A549 (cell line): Measurements from ENCODE around the gene FOCAD. TPM values are rescaled to one million over a fixed set of nuclear protein-coding genes. Genes with fewer than 3 reads are reported as not detected.

Source experiments
- ATAC-seq, 2 experiments: fragments of 200-7000 bp in 1 of 2; fragments of >200 bp in 1 of 2; cut with Nextera tagmentation in 1 of 2; cut with Tn5 transposase in 1 of 2; 3 replicates each; pipeline versions ENCODE4 v1.8.0 to v1.9.1; 2018 to 2020; ENCODE audit warnings: mild to moderate bottlenecking in 1 of 2, moderate library complexity in 1 of 2
- CTCF ChIA-PET: fragments of 300-600 bp; sonication (Branson Sonifier 250); formaldehyde crosslinking; extraction: SDS; loops from one replicate; lab custom pipeline; 2021; ENCODE audit warnings: antibody characterized with exemption, inconsistent platforms; lab: Yijun Ruan, JAX
- POLR2A ChIA-PET: fragments of 350-600 bp; formaldehyde crosslinking; extraction: SDS; loops from one replicate; lab custom pipeline; 2021; ENCODE audit warnings: antibody characterized with exemption, inconsistent platforms; lab: Yijun Ruan, JAX
- DNase-seq, 2 experiments: peaks; one replicate each; pipeline versions ENCODE4 v3.0.0 to v3.0.0-alpha.2; 2011 to 2016; ENCODE audit warnings: low read depth in 1 of 2, low spot score in 1 of 2
- FAIRE-seq: peaks from 2 replicates; lab custom pipeline; 2011; peaks lifted over from hg19 to GRCh38; lab: Jason Lieb, UNC
- H3K27ac ChIP-seq, 2 experiments: fragments of >200 bp; sonication (Bioruptor Twin); formaldehyde crosslinking; 3 replicates each; pipeline ENCODE4 v1.5.1; 2016 to 2017
- H3K4me1 ChIP-seq: fragments of >200 bp; sonication (Bioruptor Twin); formaldehyde crosslinking; 3 replicates; pipeline ENCODE4 v1.6.1; 2016
- H3K4me2 ChIP-seq: fragments of >200 bp; sonication (Bioruptor Twin); formaldehyde crosslinking; 3 replicates; pipeline ENCODE4 v1.6.1; 2016
- H3K4me3 ChIP-seq: fragments of >200 bp; sonication (Bioruptor Twin); formaldehyde crosslinking; 3 replicates; pipeline ENCODE4 v1.5.1; 2016
- H3K9me3 ChIP-seq: fragments of >200 bp; sonication (Bioruptor Twin); formaldehyde crosslinking; 3 replicates; pipeline ENCODE4 v1.6.1; 2016
- CBX2 ChIP-seq: fragments of 200-600 bp; sonication (generic); IDR thresholded peaks from 2 replicates; pipeline ENCODE4 v1.6.1; 2016; ENCODE audit warnings: low read depth, mild to moderate bottlenecking, borderline replicate concordance
- CBX8 ChIP-seq: fragments of 200-600 bp; sonication (generic); IDR thresholded peaks from 2 replicates; pipeline ENCODE4 v1.6.1; 2016
- CHD4 ChIP-seq: fragments of 200-600 bp; sonication (generic); IDR thresholded peaks from 2 replicates; pipeline ENCODE4 v1.6.1; 2016; ENCODE audit warnings: antibody characterized with exemption, mild to moderate bottlenecking, borderline replicate concordance
- EHF ChIP-seq: fragments of 250-450 bp; sonication (Bioruptor Pico); IDR thresholded peaks from 2 replicates; pipeline ENCODE4 v1.5.0; 2020; ENCODE audit warnings: mild to moderate bottlenecking
- EHMT2 ChIP-seq: fragments of 200-600 bp; sonication (generic); IDR thresholded peaks from 2 replicates; pipeline ENCODE4 v1.6.1; 2016; ENCODE audit warnings: antibody characterized with exemption, low read depth, mild to moderate bottlenecking, moderate library complexity
- EP300 ChIP-seq, 2 experiments: fragments of >200 bp; sonication (Bioruptor Twin); formaldehyde crosslinking; IDR thresholded peaks; 2 replicates in 1 of 2; 3 replicates in 1 of 2; pipeline ENCODE4 v1.6.1; 2016 to 2017
- FOXS1 ChIP-seq: fragments of 250-450 bp; sonication (Bioruptor Pico); IDR thresholded peaks from 2 replicates; pipeline ENCODE4 v1.5.0; 2020; ENCODE audit warnings: mild to moderate bottlenecking, moderate library complexity
- GATA3 ChIP-seq: IDR thresholded peaks from 2 replicates; pipeline ENCODE4 v1.6.1; 2012; ENCODE audit warnings: borderline replicate concordance
- HOXA7 ChIP-seq: fragments of 250-450 bp; sonication (Bioruptor Pico); IDR thresholded peaks from 2 replicates; pipeline ENCODE4 v1.5.0; 2020; ENCODE audit warnings: mild to moderate bottlenecking, moderate library complexity
- JUNB ChIP-seq: fragments of >200 bp; sonication (Bioruptor Twin); formaldehyde crosslinking; IDR thresholded peaks from 2 replicates; pipeline ENCODE4 v1.6.1; 2016
- MAFK ChIP-seq: fragments of 450-650 bp; IDR thresholded peaks from 2 replicates; pipeline ENCODE4 v1.6.1; 2014; ENCODE audit not compliant: partially characterized antibody
- MYC ChIP-seq: IDR thresholded peaks from 2 replicates; pipeline ENCODE4 v1.6.1; 2012; ENCODE audit warnings: mild to moderate bottlenecking, inconsistent platforms, low read length, improper control_type of control experiment, borderline replicate concordance
- NFE2L2 ChIP-seq: fragments of 150-350 bp; conservative IDR thresholded peaks from 2 replicates; pipeline ENCODE4 v1.6.1; 2014; ENCODE audit warnings: low read length
- POLR2A ChIP-seq: IDR thresholded peaks from 2 replicates; pipeline ENCODE4 v1.6.1; 2012; ENCODE audit warnings: mild to moderate bottlenecking, low read length
- RARB ChIP-seq: fragments of 250-450 bp; sonication (Bioruptor Pico); IDR thresholded peaks from 2 replicates; pipeline ENCODE4 v1.8.0; 2021; ENCODE audit warnings: mild to moderate bottlenecking, moderate library complexity
- RFX5 ChIP-seq: fragments of 450-650 bp; IDR thresholded peaks from 2 replicates; pipeline ENCODE4 v1.7.1; 2014; ENCODE audit warnings: antibody characterized with exemption, mild to moderate bottlenecking, moderate library complexity
- TP53 ChIP-seq: fragments of 250-450 bp; sonication (Bioruptor Pico); IDR thresholded peaks from 2 replicates; pipeline ENCODE4 v1.5.0; 2021; ENCODE audit warnings: mild to moderate bottlenecking, moderate library complexity
- USF2 ChIP-seq: fragments of 450-650 bp; IDR thresholded peaks from 2 replicates; pipeline ENCODE4 v1.6.1; 2014; ENCODE audit warnings: antibody characterized with exemption
- ZFP36 ChIP-seq: fragments of 450-650 bp; IDR thresholded peaks from 2 replicates; pipeline ENCODE4 v1.6.1; 2014; ENCODE audit warnings: borderline replicate concordance; ENCODE audit not compliant: partially characterized antibody
- ZNF302 ChIP-seq: fragments of 250-450 bp; sonication (Bioruptor Pico); IDR thresholded peaks from 2 replicates; pipeline ENCODE4 v1.9.0; 2021; ENCODE audit warnings: inconsistent platforms, mild to moderate bottlenecking, moderate library complexity
- WGBS: methylation state at CpG from one replicate; pipeline ENCODE4 v1.1.6; 2017; ENCODE audit errors: missing lambda C conversion rate; 5-methylcytosine and 5-hydroxymethylcytosine counted together
- polyA plus RNA-seq, 4 experiments: library from polyadenylated mRNA; depleted of rRNA in 3 of 4; stranded (reverse); fragments of >200 nt; fragmentation: RNase III in 1 of 4; extraction: RNeasy Plus Mini Kit Qiagen cat#74134 plus additional on column Dnase treatment in 1 of 4; gene quantifications; 2 replicates in 3 of 4; 3 replicates in 1 of 4; pipeline ENCODE4 v1.2.3, GENCODE V29; 2011 to 2017
- TF ChIP-seq, protein P1 (sequence below): IDR thresholded peaks from 2 replicates; pipeline ENCODE4 v1.6.1; 2012; ENCODE audit warnings: low read depth, borderline replicate concordance
- TF ChIP-seq, protein P2 (sequence below): fragments of >200 bp; sonication (Bioruptor Twin); formaldehyde crosslinking; IDR thresholded peaks from 2 replicates; pipeline ENCODE4 v1.6.1; 2016

FOCAD gene
- polyA plus RNA-seq, 2 of the 4 experiments (the other 2 are of a cell fraction) = 22.0 to 53.8 TPM

GRCh38 chr9:20994486-20994885 lies 310.4 kb downstream of the FOCAD start (continued):
- TF ChIP-seq EP300 (IDR thresholded peaks at IDR 0.05) (no peak), RFX5 (no peak)

GRCh38 chr9:20995616-20996015 lies 311.6 kb downstream of the FOCAD start:
- ATAC-seq (no peak), FAIRE-seq (no peak), DNase-seq (no peak)
- ChIA-PET POLR2A (no interaction called here), CTCF (interaction anchor here (0.5 kb wide), 1 partner anchor 23 kb away, joined by 3 read pairs; no protein-coding TSS in a partner anchor)
- TF ChIP-seq EP300 (IDR thresholded peaks at IDR 0.05) (no peak), RARB (CRISPR knock-in tag) (no peak), CBX2 (no peak), ZFP36 (no peak), HOXA7 (CRISPR knock-in tag) (no peak), CHD4 (no peak)
- TF ChIP-seq, protein P1, sequence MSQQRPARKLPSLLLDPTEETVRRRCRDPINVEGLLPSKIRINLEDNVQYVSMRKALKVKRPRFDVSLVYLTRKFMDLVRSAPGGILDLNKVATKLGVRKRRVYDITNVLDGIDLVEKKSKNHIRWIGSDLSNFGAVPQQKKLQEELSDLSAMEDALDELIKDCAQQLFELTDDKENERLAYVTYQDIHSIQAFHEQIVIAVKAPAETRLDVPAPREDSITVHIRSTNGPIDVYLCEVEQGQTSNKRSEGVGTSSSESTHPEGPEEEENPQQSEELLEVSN = no peak
- WGBS = 92% methylated on average over 2 of the region's 2 CpGs
- no peaks in the 10 kb centered on the region for H3K9me3 ChIP-seq
- no peaks in the 10 kb centered on the region for H3K4me1 ChIP-seq
- no peak overlapping the region for H3K27ac ChIP-seq
- no peak overlapping the region for H3K4me2 ChIP-seq
- no peak overlapping the region for H3K4me3 ChIP-seq

GRCh38 chr9:20996809-20997208 lies 312.8 kb downstream of the FOCAD start:
- POLR2A ChIA-PET = no interaction called here
- no peak for FAIRE-seq
- H3K27ac ChIP-seq = no peak overlapping the region
- no peak overlapping the region for H3K4me3 ChIP-seq
- H3K4me2 ChIP-seq = no peak overlapping the region
- TF ChIP-seq EHMT2 (no peak), MYC (no peak), POLR2A (no peak), MAFK (no peak), NFE2L2 (no peak)
- TF ChIP-seq, protein P2, sequence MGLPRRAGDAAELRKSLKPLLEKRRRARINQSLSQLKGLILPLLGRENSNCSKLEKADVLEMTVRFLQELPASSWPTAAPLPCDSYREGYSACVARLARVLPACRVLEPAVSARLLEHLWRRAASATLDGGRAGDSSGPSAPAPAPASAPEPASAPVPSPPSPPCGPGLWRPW = no peak
- TF ChIP-seq, all 56 proteins: peak for 0
- 85% methylated on average over 2 of the region's 2 CpGs for WGBS
- ATAC-seq = no peak
- Histone ChIP-seq H3K4me1 (no peaks in the 10 kb centered on the region), H3K9me3 (no peaks in the 10 kb centered on the region)
- DNase-seq = no peak
- CTCF ChIA-PET = interaction anchor here (1.0 kb wide), 1 partner anchor 55 kb away, joined by 3 read pairs; no protein-coding TSS in a partner anchor

DNA sequence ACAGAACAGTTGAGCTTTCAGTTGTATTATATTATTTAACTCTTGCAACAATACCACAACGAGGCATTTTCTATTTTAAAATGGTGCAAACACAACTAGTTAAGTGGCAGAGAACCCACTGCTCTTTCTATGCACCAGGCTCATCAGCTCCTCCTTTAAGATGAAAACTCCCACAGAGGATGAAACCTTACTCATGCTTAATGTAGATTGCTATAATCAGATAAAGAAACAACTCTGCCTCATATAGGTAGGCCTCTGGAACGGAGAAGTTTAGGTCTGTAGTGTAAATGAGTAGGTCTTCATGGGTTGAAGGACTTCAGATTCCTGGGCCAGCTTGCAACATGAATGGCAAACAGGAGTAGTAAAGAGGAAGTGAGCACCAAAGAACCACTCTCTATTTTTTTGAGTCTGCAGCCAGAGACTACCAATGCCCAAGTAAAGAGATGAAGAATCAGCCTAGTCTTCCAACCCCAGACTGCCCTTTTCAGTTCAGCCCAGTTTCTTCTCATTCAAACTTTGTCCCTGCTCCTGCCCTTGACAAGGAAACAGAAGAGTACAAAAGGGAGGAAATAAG lies 313.5 kb downstream of the FOCAD start:
- no peak for FAIRE-seq
- 72% methylated on average over 2 of the region's 2 CpGs for WGBS
- Histone ChIP-seq H3K9me3 (no peaks in the 10 kb centered on the region), H3K27ac (no peak overlapping the region), H3K4me2 (no peak overlapping the region), H3K4me3 (no peak overlapping the region)
- TF ChIP-seq TP53 (CRISPR knock-in tag) (no peak), CBX8 (no peak), HOXA7 (CRISPR knock-in tag) (no peak), JUNB (no peak), EHF (CRISPR knock-in tag) (no peak), GATA3 (no peak), ZFP36 (no peak), ZNF302 (no peak), EHMT2 (no peak), FOXS1 (CRISPR knock-in tag) (no peak), USF2 (no peak)
- TF ChIP-seq, all 56 proteins: peak for 0
- DNase-seq = no peak
- ChIA-PET CTCF (interaction anchor here (1.0 kb wide), 1 partner anchor 56 kb away, joined by 3 read pairs; no protein-coding TSS in a partner anchor), POLR2A (no interaction called here)
- no peaks in the 10 kb centered on the region for H3K4me1 ChIP-seq
- no peak for ATAC-seq
